Measurements from ENCODE around the gene TNFSF12.

DNA sequence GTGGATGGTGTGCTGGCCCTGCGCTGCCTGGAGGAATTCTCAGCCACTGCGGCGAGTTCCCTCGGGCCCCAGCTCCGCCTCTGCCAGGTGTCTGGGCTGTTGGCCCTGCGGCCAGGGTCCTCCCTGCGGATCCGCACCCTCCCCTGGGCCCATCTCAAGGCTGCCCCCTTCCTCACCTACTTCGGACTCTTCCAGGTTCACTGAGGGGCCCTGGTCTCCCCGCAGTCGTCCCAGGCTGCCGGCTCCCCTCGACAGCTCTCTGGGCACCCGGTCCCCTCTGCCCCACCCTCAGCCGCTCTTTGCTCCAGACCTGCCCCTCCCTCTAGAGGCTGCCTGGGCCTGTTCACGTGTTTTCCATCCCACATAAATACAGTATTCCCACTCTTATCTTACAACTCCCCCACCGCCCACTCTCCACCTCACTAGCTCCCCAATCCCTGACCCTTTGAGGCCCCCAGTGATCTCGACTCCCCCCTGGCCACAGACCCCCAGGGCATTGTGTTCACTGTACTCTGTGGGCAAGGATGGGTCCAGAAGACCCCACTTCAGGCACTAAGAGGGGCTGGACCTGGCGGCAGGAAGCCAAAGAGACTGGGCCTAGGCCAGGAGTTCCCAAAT, 8.4 kb downstream of the TNFSF12 start:
- TF ChIP-seq POLR2A (IDR thresholded peaks at IDR 0.05) (peak; percentile 42), EP300 (IDR thresholded peaks at IDR 0.05; ENCODE audit: low read depth) (no peak), POLR2AphosphoS5 (IDR thresholded peaks at IDR 0.05) (peak in 1 of 3 donors; percentile 76)
- TF ChIP-seq, protein P1, sequence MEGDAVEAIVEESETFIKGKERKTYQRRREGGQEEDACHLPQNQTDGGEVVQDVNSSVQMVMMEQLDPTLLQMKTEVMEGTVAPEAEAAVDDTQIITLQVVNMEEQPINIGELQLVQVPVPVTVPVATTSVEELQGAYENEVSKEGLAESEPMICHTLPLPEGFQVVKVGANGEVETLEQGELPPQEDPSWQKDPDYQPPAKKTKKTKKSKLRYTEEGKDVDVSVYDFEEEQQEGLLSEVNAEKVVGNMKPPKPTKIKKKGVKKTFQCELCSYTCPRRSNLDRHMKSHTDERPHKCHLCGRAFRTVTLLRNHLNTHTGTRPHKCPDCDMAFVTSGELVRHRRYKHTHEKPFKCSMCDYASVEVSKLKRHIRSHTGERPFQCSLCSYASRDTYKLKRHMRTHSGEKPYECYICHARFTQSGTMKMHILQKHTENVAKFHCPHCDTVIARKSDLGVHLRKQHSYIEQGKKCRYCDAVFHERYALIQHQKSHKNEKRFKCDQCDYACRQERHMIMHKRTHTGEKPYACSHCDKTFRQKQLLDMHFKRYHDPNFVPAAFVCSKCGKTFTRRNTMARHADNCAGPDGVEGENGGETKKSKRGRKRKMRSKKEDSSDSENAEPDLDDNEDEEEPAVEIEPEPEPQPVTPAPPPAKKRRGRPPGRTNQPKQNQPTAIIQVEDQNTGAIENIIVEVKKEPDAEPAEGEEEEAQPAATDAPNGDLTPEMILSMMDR (IDR thresholded peaks at IDR 0.05), result no peak

Measured in transverse colon (tissue), 4 donors.